ENCODE measurements around the gene EPHB1.

The EPHB1 gene

DNA sequence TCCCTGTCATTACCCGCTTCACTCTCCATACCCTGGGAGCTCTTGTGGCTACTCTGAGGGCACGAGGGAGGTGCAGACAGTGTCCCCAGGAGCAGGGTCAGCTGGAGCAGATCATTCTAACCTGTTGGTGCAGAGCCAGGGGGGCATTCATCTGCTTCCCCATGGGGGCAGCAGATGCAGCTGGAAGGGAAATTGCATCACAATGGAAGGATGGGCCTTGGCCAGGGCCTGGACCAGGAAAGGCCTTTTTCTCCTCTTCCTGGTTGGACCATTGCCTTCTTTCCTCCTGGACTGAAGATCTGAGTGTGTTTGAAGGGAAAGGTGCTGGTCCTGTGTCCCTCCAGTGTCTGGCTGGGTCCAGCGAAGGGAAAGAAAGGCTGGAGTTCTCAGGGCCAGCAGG, 55.7 kb downstream of the EPHB1 start:
- DNase-seq (ENCODE audit: low read depth) = no peak

DNA sequence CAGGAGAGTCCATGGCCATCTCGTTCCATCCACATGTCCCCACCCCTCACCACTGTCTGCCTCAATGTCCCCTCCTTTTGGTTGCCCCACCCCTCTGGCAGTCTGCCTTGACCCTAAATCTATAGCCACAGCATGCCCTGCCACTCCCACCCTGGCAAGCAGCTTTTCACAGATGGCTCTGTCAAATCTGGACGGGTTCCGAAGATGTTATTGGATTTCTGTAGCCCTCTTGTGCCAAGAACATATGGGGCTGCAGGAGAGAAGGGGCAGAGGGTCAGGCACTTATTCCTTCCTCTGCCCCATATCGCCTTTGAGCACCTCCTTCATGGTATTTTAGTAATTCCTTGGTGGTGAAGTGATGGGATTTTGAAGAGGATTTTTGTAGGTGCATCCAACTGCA, 57.1 kb downstream of the EPHB1 start:
- no peak for DNase-seq (ENCODE audit: low read depth)

GRCh38 chr3:134852893-134853351, 57.9 kb downstream of the EPHB1 start:
- no peak for DNase-seq (ENCODE audit: low read depth)

DNA sequence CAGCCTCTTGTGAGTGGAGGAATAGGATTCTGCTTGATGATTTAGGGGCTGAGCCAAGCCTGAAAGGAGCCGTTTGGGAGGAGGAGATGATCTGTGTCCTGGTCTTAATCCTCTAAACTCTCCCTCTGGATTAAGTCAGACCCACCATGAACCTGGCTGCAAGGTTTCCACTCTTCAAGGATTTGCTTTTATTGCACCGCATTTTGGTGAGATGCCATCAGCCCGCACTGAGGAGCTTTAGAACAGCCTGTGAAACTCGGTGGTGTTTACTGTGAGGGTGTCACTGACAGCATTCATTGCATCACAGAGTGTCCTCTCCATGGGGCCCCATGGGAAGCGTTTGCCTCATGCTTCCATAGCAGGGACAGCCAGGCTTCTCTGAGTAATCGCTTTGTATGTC, 59.2 kb downstream of the EPHB1 start:
- no peak for DNase-seq (ENCODE audit: low read depth)

- no peak for DNase-seq (ENCODE audit: low read depth)
These were observed 62.3 kb downstream of the EPHB1 start for GRCh38 chr3:134857356-134857755.

DNA sequence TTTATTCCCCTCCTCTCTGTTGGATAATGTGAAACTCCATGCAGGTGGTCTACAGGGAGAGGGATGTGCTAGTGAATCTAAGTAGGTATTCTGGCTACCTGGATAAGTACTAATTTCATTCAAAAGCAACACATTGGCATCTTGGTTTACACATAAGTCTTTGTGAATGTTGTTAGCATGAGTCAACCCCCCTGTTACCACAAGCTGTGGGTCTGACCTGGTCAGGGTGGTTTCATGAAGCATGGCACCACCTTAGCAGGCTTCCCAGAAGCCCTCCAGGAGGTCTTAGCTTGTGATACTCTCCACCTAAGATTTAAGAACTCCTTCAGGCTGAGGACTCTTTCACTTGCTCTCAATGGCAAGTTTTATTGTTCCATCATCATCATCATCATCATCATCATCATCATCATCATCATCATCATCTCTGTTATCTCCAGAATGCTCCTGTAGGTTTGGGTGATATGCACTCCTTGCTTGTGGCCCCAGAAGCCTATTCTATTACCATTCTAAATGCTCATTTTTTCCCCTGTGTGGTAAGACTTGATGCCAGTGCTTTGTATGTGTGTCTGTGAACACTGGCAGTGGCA, 62.8 kb downstream of the EPHB1 start:
- no peak for DNase-seq (ENCODE audit: low read depth)

DNA sequence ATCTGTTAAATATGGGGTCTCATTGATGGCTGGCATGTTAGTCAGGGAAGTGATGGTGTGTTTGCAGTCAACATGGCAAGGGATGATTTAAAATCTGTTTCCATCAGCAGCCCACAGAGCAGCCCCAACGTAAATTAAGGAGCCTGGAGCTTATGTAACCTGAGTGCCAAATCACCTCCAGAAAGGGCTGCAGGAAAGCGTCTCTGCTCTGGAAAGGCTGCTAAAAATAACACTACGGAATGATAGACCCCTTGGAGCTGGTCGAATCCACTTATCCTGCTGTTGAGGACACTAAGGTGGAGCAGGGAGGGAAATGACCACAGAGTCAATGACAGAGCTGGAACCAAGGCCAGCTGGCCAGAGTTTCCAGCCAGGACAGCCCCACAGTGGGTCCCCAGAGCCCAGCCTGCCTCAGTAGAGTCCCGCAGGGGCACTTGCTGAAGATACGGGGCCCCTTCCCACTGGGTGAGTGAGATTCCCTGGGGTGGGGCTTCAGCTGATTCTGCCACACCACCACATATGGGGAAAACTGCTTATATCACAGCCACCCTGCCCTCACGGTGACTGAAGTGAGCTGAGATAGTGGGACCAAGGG, 63.5 kb downstream of the EPHB1 start:
- no peak for DNase-seq (ENCODE audit: low read depth)

DNA sequence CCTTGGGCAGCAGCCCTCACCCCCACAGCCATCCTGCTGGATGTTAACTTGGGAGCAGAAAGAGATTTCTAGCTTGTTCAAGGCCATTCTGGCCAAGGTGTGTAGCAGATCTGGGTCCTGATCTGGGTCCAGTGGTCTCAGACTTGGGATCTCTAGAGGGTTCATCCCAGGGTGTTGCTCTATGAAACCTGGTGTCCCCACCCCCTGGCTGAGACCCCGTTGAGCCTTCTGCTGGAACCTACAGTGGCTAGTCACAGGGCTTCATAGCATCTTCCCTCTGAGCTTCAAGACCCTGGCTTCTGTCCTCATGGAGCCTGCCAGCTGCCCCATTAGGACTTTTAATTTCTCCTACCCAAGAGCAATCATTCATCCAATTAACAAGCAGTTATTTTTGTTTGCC, 64.3 kb downstream of the EPHB1 start:
- no peak for DNase-seq (ENCODE audit: low read depth)

GRCh38 chr3:134860141-134860540, 65.1 kb downstream of the EPHB1 start:
- no peak for DNase-seq (ENCODE audit: low read depth)

DNA sequence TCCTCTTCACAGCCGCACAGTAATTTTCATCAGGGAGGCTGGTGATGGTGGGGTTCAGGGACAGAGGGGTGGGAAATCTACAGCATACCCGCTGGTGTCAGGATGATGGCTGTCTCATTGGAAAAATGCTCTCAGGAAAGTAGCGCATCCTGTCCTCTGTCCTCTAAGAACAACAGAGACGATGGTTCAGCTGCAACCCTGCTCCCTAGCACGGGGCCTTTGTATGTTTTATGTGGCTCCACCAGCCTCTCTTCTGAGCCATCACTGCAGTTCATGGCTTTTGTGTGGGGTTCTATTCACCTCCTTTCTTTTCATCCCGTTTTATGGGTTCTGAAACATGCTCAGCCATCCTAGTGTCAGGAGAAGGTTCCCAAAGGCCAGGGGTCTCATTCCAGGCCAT, 68.9 kb downstream of the EPHB1 start:
- no peak for DNase-seq (ENCODE audit: low read depth)

DNA sequence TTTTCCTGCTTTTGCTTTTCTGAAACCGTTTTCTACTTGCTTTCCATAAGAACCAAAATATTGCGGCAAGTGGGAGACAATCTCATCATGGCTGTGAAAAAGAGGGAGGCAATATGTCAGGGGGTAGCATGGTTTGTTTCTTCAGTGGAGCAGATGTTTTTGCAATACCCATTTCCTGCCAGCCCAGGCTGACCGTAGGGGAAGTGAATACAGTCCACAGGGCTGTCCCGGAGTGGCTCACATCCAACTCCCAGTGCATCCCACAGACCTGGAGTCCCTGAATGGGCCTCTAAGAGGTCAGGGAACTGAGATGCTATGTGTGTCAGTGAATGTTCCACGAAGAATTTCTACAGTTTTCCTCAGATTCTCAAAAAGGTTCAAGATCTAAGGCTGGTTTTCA, 69.6 kb downstream of the EPHB1 start:
- no peak for DNase-seq (ENCODE audit: low read depth)

GRCh38 chr3:134867277-134867676, 72.2 kb downstream of the EPHB1 start:
- DNase-seq (ENCODE audit: low read depth) = no peak

DNA sequence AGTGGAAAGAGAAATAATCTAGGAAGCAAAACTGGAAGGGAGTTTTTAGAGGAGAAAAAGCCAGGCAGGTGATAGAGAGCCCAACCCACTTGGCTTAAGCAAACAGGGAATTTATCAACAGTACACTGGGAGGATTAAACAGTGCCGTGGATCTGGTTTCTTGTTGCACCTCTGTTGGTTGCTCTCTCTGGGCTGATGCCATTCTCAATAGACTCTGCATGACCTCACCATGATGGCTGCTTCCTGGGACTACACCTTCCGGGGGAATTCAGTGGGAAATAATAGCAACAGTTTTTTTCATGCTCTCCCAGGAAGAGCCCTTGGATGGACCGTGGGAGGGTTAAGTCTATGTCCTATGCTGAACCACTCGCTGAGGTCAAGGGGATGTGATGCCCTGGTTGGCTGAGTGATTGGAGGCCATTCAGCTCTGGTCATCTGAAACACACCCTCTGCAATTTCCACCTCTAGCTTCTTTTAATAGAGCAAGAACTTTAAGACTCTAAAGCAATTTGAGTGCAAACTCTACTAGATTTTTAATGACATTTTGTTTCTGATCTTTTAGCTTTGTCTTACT, 74.2 kb downstream of the EPHB1 start:
- DNase-seq (ENCODE audit: low read depth) = no peak

DNA sequence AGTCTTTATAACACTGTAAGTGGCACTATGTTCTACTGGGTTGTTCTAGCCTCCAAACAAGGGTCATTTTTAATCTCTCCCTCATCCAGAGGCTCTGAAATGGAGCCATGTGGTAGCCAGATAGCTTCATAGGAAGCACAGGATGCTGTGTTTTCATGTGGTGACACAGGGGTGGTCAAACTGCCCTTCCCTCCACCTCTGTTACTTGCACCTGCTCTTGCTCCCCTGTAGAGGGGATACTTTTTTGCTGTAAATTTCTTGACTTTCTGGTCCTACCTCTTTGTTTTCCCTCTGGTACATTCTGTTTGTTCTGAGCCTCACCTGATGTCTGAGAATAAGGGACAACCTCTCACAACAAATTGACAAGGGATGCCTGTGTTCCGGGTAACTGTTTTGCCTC, 76.8 kb downstream of the EPHB1 start:
- no peak for DNase-seq (ENCODE audit: low read depth)

GRCh38 chr3:134872440-134873388, 77.7 kb downstream of the EPHB1 start:
- no peak for DNase-seq (ENCODE audit: low read depth)

DNA sequence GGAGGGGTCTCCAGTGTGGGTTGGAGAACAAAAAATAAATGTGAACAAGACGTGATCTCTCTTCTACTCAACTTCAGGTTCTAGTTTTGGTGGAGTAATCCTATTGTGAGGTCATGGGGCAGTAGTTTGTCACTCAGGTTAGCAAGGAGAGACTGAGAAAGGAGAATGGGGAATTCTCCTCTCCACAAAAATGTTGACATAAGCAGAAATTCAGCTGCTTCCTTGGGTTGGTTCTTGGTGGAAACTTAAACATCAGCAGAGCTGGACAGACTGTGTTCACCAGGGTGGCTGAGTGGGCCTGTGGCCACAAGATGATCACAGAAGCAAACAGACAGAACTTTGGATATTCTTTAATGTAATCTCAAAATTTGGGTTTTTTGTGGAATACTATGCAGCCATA, 78.7 kb downstream of the EPHB1 start:
- DNase-seq (ENCODE audit: low read depth) = no peak

DNA sequence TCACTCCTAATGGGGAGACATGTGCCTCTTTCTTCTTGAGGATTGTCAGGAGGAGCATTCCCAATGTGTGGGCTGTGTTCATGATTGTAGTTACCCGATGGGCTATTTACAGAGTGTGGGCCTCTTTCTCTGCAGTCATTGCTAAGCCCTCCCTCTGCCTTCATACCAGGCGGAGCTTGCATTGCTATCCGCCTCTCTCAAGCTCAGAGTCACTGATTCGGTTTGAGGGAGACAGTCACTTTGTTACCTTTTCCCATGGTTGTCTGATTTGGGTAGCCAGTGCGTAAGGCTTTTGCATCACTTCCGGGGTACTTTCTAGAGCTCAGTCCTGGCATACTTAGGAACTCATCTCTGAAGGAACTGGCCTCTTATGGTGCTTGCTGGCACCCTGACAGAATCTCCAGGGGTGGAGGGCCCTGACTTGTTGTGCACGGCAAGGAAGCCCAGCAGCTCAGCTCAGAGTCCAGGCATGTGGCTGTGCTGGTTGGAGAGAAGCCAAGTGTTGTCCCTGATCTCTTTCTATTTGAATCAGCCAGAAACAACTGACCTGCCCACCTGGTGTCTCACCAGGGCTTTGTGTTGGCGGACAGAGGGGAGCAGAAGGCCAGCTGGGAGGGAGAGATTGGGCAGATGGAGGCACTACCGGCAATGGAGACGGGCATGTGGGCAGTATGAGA, 79.8 kb downstream of the EPHB1 start:
- DNase-seq (ENCODE audit: low read depth) = no peak

DNA sequence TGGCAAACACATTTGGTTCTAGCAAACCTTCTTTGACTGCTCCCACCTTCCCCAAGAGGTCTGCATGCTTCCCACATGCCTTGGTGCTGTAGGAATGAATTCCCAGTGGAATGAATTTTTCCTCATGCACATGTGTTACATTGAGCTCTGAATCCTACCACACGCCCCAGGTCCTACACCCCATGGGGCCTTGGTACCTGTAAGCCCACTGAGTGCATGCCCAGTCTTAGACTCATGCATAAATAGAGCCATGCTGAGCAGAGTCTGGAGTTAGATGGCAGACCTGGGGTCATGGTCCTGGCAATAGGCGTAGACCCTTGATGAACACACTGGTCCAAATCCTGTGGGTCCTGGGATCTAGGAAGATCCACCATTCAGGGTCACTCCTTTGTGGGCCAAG, 81.8 kb downstream of the EPHB1 start:
- no peak for DNase-seq (ENCODE audit: low read depth)

GRCh38 chr3:134877788-134878187, 82.7 kb downstream of the EPHB1 start:
- DNase-seq (ENCODE audit: low read depth) = no peak

DNA sequence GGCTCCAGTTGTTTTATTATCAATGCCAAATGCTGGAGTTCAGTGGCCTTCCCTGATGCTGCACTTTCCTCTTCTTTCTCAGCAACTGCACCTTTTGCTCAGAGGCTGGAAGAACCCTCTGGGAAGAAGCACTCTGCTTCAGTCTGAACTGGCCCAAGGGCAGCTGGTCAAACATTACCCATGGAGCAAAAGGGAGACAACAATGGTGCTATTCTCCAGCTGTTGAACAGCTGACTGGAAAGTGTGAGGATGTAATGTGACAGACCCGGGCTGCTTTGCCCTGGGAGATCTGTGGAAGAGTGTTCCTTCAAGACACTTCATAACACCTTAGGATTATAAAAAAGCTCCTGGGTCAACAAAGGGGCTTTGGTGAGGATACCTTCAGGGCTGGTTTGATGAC, 84.9 kb downstream of the EPHB1 start:
- no peak for DNase-seq (ENCODE audit: low read depth)

DNA sequence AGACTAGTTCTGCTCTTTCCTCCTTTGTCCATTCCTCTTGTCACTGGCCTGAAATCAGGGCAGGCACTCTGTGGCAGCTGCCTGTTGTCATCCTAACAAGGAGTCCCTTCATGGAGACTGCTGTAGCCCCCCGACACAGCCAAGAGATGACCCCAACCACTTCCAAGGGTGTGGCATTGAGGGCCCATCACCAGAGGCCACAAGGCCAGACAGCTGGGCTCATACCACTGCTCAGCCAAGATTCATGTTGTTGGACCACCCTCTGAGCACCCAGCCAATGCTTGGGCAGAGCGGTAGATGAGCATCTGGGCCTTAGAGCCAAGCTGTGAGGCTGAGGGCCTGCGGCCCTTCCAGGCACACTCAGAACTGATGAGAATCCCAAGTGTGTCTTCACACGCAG, 85.4 kb downstream of the EPHB1 start:
- no peak for DNase-seq (ENCODE audit: low read depth)

GRCh38 chr3:134881305-134881704, 86.2 kb downstream of the EPHB1 start:
- no peak for DNase-seq (ENCODE audit: low read depth)

All from T follicular helper cell (primary cell).